HG03103 (cell line): ENCODE measurements around the gene NKAIN2.

ENCODE experiments used
- ATAC-seq: cut with Tn5 transposase; IDR thresholded peaks from one replicate; pipeline ENCODE4 v1.9.1; 2021; ENCODE audit warnings: low read depth; ENCODE audit not compliant: unreplicated experiment

The NKAIN2 gene

GRCh38 chr6:123803504-123804013 lies at the start of gene NKAIN2:
NKAIN2 (plus strand) TSS chr6:123803865.
- ATAC-seq = peak; percentile 24

GRCh38 chr6:123759472-123759871 lies 44.2 kb upstream of the NKAIN2 start:
- ATAC-seq = no peak

- no peak for ATAC-seq
Observed at GRCh38 chr6:123763904-123764303, 39.8 kb upstream of the NKAIN2 start.

DNA sequence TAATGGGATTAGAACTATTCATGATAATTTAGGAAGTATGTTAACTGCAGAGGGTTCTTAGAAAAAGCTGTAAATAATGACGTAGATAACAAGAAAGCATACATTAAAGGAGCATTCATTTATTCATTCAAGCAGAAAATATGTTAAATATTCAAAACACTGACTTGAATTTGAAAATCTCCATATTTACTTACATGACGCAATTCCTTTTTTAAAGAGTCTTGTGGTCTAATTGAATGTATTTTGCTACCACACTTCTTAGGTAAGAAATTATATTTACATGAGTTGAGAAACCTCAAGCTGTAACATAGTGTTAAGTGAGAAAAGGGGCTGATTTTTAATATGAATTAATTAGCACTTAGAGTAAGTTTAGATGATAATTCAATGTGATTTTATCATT lies 38.9 kb upstream of the NKAIN2 start:
- ATAC-seq = no peak

- no peak for ATAC-seq
Observed at GRCh38 chr6:123768921-123769320, 34.7 kb upstream of the NKAIN2 start.

DNA sequence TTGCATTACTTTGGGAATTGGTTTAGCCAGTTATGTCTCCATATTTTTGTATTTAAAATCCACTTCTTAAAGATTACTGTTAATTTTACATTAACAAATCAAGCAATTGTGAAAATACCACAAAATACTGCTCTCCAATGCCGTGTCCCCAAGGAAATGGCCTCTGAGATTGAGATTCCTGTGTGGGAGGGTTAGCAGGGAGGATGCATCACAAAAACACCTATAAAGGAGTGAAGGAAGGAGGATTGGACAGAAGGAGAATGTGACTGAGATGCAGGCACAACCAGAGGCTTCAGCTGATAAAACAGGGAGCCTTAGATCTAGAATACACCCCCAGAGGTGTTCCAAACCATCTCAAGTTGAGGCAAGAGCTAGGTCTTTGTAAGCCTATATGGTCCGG lies 34.2 kb upstream of the NKAIN2 start:
- ATAC-seq = no peak

GRCh38 chr6:123770247-123770949 lies 33.3 kb upstream of the NKAIN2 start:
- peak; percentile 48 for ATAC-seq

DNA sequence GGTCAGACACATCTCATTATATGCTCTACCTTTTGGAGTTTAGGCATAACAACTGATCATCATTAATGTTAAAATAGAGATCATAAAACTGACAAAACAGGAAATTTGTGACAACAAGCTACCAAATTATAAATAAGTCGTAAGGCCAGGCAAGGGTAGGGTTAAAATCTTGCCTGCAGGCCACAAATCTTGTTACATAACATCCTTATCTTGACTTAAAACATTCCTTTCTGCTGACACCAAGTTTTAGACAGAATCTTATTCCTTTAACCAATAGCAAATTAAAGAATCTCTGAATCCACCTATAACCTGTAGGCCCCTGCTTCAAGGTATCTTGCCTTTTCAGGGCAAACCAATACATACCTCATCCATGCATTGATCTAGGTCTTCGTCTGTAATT lies 32.5 kb upstream of the NKAIN2 start:
- ATAC-seq = no peak

- ATAC-seq = no peak
Observed at GRCh38 chr6:123777563-123777962, 26.1 kb upstream of the NKAIN2 start.

- ATAC-seq = no peak
Observed at GRCh38 chr6:123780021-123780420, 23.6 kb upstream of the NKAIN2 start.

- no peak for ATAC-seq
Observed at GRCh38 chr6:123784330-123784729, 19.3 kb upstream of the NKAIN2 start.

DNA sequence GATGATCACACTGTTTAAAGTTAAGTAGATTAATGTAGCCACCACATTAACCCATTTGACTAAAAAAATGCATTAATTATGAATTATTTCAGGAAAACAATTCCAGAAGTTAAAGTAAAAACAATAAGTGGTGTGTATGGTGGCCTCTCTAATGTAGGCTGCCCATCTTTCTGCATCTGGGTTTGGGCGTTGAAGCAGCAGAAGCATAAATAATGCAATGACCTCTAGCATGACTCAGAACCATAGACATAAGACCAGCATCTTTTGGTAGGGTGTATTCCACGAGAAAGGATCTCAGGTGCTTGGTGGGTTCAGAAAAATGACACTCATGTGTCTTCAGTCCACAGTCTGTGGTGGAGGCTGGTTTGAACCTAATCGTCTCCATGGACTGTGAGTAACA lies 18.6 kb upstream of the NKAIN2 start:
- no peak for ATAC-seq

DNA sequence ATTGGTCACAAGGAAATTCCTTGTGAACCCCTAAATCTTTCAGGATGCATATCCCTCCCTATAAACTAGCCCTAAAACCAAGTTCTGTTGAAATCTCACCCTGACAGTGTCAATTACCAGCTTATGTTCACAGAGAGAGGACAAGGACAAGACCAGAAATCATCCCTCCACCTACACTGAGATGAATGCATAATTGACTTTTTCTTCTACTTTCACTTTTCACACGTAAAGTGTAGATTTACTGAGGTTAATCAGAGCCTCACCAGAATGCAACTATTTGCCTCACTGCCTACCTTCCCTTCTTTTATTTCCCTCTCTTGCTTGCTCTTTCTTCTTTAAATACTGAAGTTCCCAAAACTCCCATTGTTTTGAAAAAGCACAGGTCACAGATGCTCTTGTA lies 15.3 kb upstream of the NKAIN2 start:
- no peak for ATAC-seq

GRCh38 chr6:123794190-123794589 lies 9.5 kb upstream of the NKAIN2 start:
- ATAC-seq = no peak

DNA sequence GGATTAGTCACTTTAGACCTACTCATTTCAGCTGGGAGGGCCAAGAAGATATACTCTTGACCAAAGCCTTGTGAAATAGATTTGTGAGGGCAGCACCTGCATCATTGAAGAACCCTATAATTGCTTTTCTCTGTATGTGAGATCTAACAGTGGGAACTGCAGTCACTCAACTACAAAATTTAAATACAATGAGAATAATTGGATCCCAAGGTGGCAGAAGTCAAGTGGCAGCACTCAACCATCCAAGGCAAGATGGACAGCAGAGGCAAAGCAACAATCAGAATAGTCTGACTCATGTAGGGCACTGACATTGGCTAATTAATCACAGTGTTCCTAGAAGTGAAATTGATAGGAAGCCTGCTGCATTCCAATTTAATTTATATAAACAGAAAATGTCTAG lies 8.9 kb upstream of the NKAIN2 start:
- no peak for ATAC-seq

- no peak for ATAC-seq
Observed at GRCh38 chr6:123801067-123801466, 2.6 kb upstream of the NKAIN2 start.

GRCh38 chr6:123802351-123802696 lies 1.3 kb upstream of the NKAIN2 start:
- ATAC-seq = peak; percentile 7

- peak; percentile 95 for ATAC-seq
Observed at GRCh38 chr6:123802697-123803503, 765 bp upstream of the NKAIN2 start.

DNA sequence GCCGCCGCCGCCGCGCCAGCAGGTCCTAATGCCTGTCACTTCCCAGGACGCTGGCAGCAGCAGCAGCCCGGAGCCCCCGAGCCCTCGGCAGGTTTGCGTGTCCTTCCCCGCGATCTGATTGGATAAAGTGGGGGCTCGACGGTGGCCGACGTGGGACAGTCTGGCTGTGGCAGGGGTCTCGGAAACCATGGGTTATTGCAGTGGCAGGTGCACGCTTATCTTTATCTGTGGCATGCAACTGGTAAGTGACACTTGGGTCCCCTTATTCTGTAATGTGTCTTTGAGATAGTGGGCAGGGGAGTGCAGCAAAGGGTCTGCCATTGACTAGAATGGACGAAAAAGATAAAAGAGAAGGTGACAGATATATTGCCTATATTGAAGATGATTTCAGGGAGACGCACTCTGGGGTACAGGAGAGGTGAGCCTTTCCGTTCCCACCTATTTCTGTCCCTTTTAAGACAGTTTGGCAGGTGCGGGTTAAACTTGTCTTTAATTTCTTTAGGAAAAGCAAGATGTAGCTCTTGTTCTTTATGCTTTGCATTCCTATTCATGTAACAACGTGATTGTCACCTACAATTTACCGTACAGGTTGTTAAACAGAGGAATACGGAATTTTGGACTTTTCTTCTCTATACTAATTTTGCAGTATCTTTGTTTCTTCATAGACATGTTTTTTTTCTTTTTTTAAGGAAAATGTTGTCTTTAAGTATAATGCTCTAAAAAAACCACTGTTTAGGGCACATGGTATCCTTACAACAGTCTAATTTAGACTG lies 535 bp downstream of the NKAIN2 start:
- no peak for ATAC-seq

DNA sequence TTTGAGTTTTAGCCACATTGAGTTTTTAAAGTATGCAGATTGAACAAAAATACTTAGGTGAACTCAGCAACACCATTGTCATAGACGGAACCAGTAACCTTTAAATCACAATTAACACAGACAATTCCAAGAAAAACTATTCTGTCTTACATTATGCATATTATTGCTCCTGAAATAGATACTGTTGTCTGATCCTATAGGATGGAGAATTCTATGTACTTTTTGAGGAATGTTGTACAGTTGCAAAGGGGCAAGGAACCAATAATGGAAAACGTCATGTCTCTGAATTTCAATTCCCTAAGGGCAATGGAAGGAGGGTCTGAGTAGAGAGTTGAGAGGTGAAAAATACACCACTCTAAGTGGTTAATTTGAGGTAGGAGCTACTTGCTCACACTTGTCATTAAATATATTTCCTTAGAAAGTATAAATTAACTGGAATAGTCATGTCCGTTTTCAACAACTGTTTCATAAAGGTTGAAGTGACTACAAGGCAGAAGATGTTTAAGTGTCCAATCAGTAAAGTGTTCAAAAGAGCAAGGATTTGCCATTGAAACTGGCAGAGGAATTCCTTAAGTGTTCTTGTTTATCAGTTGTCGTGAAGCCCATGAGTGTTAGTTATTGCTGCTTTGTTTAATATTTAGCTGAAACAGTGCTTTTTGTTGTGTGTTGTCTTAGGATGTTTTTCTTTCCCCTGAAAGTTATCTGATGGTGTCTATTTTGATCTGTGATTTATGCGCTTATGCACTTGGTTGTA lies 1.3 kb downstream of the NKAIN2 start:
- no peak for ATAC-seq

DNA sequence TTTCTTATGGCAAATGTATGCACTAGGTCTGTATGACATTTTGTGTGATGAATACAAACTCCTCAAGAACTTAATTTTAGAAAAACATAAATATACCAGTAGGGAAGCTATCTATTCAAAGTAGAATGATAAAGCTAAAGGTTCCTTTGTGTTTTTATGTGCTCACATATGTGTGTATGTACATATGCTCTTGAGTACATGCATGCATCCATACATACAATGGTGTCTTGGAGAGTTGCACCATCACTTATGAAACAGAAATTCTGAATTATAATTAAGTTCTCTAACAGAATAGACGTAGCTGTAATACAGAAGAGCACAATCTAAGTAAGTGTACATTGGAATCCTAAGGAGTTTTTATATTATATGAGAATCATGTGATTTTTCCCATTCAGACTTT lies 2.3 kb downstream of the NKAIN2 start:
- no peak for ATAC-seq
